Thoracic aorta (tissue), 2 donors: ENCODE measurements around the gene LHCGR. TPM values are rescaled to one million over a fixed set of nuclear protein-coding genes. Genes with fewer than 3 reads are reported as not detected.

Experiments used
- ATAC-seq: fragments of 150-250 bp; one replicate; pipeline ENCODE4 v1.8.0; 2017; ENCODE audit warnings: low read depth; ENCODE audit not compliant: insufficient number of reproducible peaks, low FRiP score
- DNase-seq: peaks from one replicate; pipeline ENCODE4 v3.0.0-alpha.2; 2020; ENCODE audit warnings: low spot score
- H3K27ac ChIP-seq, 2 donors: fragments of 200-600 bp; sonication (generic); 1 replicate in 1 of 2; 2 replicates in 1 of 2; pipeline ENCODE4 v1.5.1; 2016; ENCODE audit warnings: mild to moderate bottlenecking in 2 of 2, moderate library complexity in 2 of 2
- H3K27me3 ChIP-seq: fragments of 200-600 bp; sonication (generic); replicated peaks from 2 replicates; pipeline ENCODE4 v1.6.0; 2016; ENCODE audit warnings: mild to moderate bottlenecking; ENCODE audit not compliant: insufficient read depth
- H3K36me3 ChIP-seq: fragments of 200-600 bp; sonication (generic); one replicate; pipeline ENCODE4 v1.5.1; 2016
- H3K4me1 ChIP-seq, 2 donors: fragments of 200-600 bp; sonication (generic); 1 replicate in 1 of 2; 2 replicates in 1 of 2; pipeline versions ENCODE4 v1.5.1 to v1.6.0; 2016; ENCODE audit warnings: low read depth in 2 of 2, mild to moderate bottlenecking in 1 of 2; ENCODE audit not compliant: control insufficient read depth in 1 of 2
- H3K4me3 ChIP-seq: fragments of 200-600 bp; sonication (generic); 2 replicates; pipeline ENCODE4 v1.5.1; 2016; ENCODE audit warnings: mild to moderate bottlenecking
- H3K9me3 ChIP-seq: fragments of 200-600 bp; sonication (generic); 2 replicates; pipeline ENCODE4 v1.5.1; 2016
- total RNA-seq, 2 donors: library from RNA; depleted of rRNA; stranded (reverse); fragments of >200 nt; gene quantifications; one replicate each; pipeline versions ENCODE4 v1.1.0 to v1.2.3, GENCODE V29; 2016
- TF ChIP-seq, protein P1 (sequence below): fragments of 200-600 bp; sonication (generic); IDR thresholded peaks from one replicate; pipeline ENCODE4 v1.5.1; 2019; ENCODE audit warnings: antibody characterized with exemption

LHCGR gene
- total RNA-seq, 2 donors from 2014 or later, result not detected

- no peak overlapping the region for H3K27ac ChIP-seq
- TF ChIP-seq, protein P1, sequence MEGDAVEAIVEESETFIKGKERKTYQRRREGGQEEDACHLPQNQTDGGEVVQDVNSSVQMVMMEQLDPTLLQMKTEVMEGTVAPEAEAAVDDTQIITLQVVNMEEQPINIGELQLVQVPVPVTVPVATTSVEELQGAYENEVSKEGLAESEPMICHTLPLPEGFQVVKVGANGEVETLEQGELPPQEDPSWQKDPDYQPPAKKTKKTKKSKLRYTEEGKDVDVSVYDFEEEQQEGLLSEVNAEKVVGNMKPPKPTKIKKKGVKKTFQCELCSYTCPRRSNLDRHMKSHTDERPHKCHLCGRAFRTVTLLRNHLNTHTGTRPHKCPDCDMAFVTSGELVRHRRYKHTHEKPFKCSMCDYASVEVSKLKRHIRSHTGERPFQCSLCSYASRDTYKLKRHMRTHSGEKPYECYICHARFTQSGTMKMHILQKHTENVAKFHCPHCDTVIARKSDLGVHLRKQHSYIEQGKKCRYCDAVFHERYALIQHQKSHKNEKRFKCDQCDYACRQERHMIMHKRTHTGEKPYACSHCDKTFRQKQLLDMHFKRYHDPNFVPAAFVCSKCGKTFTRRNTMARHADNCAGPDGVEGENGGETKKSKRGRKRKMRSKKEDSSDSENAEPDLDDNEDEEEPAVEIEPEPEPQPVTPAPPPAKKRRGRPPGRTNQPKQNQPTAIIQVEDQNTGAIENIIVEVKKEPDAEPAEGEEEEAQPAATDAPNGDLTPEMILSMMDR, result no peak
- no peak for DNase-seq
- H3K9me3 ChIP-seq, result no peaks in the 10 kb centered on the region
- no peaks in the 10 kb centered on the region for H3K36me3 ChIP-seq
- H3K4me1 ChIP-seq, result no peaks in the 10 kb centered on the region
- no peaks in the 10 kb centered on the region for H3K27me3 ChIP-seq
- no peak for ATAC-seq
- no peak overlapping the region for H3K4me3 ChIP-seq
Measured at GRCh38 chr2:48771241-48772014, 15.9 kb upstream of the LHCGR start.

- Histone ChIP-seq H3K4me3 (no peak overlapping the region), H3K27me3 (no peaks in the 10 kb centered on the region), H3K36me3 (no peaks in the 10 kb centered on the region), H3K4me1 (no peaks in the 10 kb centered on the region), H3K27ac (no peak overlapping the region), H3K9me3 (no peaks in the 10 kb centered on the region)
- ATAC-seq (no peak), DNase-seq (no peak)
- TF ChIP-seq, protein P1, result no peak
Measured at GRCh38 chr2:48770181-48770580, 14.7 kb upstream of the LHCGR start.

DNA sequence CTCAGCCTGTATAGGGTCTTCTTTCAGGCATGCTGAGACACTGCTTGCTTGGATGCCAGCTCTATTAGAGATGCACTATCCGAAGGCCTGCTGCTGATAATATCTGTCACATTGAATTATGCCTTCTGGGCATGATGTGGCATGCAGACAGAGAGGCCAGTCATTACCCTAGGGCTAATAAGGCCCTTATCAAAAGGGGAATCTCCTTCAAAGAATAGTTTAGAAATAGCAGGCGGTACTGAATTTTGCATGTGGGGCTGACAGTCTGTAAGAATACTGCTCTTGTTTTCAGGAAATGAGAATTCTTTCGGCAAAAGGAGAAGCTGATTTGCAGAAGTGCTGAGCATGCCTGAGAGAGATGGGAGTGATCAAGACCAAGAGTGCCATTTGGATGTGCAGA, 13.1 kb upstream of the LHCGR start:
- no peaks in the 10 kb centered on the region for H3K4me1 ChIP-seq
- H3K36me3 ChIP-seq, result no peaks in the 10 kb centered on the region
- no peak for DNase-seq
- no peak for ATAC-seq
- TF ChIP-seq, protein P1, result no peak
- H3K27me3 ChIP-seq, result no peaks in the 10 kb centered on the region
- no peaks in the 10 kb centered on the region for H3K9me3 ChIP-seq
- no peak overlapping the region for H3K27ac ChIP-seq
- H3K4me3 ChIP-seq, result no peak overlapping the region

DNA sequence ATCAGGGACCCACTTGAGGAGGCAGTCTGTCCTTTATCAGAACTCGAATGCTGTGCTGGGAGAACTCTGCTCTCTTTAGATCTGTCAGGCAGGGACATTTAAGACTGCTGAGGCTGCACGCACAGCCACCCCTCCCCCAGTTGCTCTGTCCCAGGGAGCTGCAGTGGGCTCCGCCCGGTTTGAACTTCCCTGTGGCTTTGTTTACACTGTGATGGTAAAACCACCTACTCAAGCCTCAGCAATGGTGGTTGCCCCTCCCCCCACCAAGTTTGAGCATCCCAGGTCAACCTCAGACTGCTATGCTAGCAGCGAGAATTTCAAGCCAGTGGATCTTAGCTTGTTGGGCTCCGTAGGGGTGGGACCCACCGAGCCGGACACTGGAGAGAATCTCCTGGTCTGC, 11.8 kb upstream of the LHCGR start:
- H3K4me3 ChIP-seq, result no peak overlapping the region
- TF ChIP-seq, protein P1, result no peak
- DNase-seq, result no peak
- peaks cover 2% of the 10 kb centered on the region for H3K9me3 ChIP-seq
- H3K27me3 ChIP-seq, result no peaks in the 10 kb centered on the region
- no peaks in the 10 kb centered on the region for H3K36me3 ChIP-seq
- H3K27ac ChIP-seq, result no peak overlapping the region
- ATAC-seq, result no peak
- H3K4me1 ChIP-seq, result no peaks in the 10 kb centered on the region

GRCh38 chr2:48760826-48761225, 5.3 kb upstream of the LHCGR start:
- ATAC-seq (no peak), DNase-seq (no peak)
- Histone ChIP-seq H3K9me3 (peaks cover 3% of the 10 kb centered on the region), H3K36me3 (no peaks in the 10 kb centered on the region), H3K27me3 (no peaks in the 10 kb centered on the region), H3K4me3 (no peak overlapping the region), H3K27ac (no peak overlapping the region), H3K4me1 (no peaks in the 10 kb centered on the region)
- TF ChIP-seq, protein P1, result no peak
